NCI-H524 treated with DMSO at 0.1 percent for 48 hours (cell line): ENCODE results near the gene HDAC4.

Experiments used
- DNase-seq: peaks from one replicate; lab custom pipeline; 2025; lab: John Stamatoyannopoulos, UW

The HDAC4 gene

GRCh38 chr2:239064891-239065290, 335.9 kb downstream of the HDAC4 start:
- no peak for DNase-seq

- no peak for DNase-seq
These were observed 336.6 kb downstream of the HDAC4 start for GRCh38 chr2:239064253-239064652.

DNA sequence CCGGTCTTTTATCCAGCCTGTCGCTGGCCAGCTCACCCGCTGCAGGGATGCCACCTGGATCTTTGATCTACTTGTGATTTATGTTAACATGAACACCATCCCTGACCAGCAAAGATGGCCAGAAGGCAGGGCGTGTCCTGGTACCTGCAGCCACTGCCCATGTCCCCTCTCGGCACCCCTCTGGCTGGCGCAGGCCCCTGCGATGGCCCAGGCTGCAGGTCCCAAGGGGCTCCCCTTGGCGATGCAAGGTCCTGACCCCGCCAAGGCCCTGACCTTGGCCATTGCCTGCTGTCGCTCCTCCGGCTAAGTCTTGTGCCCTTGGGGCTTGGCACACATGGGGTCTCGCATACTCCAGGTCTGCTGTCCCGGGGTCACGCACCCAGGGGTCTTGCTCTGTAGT, 338.1 kb downstream of the HDAC4 start:
- no peak for DNase-seq

- no peak for DNase-seq
These were observed 338.8 kb downstream of the HDAC4 start for GRCh38 chr2:239061824-239062570.

DNA sequence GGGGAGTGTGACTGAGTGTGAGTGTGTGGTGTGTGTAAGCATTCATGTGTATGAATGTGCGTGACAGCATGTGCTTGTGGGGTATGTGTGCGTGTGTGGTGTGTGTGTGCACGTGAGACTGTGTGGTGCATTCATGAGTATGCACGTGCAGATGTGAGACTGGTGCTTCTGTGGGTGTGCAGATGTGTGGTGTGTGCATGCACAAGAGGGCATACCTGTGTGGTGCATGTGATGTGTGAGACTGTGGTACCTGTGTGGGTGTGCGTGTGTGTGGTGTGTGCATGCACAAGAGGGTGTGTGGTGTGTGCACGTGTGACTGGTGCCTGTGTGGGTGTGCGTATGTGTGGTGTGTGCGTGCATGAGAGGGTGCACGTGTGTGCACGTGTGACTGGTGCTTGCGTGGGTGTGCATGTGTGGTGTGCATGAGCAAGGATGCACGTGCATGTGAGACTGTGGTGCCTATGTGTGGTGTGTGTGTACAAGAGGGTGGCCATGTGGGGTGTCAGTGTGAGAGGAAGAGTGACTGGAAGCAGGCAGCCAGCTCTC, 339.6 kb downstream of the HDAC4 start:
- no peak for DNase-seq

DNA sequence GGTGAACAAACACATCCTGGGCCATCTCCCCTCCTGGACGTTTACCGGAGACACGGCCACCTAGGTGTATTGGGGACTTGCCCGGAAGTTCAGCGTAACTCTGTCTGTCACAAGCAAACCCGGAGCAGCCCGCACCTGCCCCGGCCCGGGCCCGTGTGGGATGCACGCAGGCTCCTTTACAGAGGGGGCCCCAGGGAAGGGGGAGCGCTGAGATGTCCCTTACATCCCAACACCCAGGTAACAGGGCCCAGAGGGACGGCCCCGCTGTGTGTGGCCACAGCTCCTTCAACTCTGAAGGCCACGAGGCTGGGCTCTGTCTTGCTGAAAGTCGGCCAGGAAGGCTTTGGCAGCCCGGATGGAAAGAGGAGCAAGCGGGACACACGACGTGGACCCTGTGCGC, 340.1 kb downstream of the HDAC4 start:
- DNase-seq, result no peak

GRCh38 chr2:239059854-239060253, 341.0 kb downstream of the HDAC4 start:
- no peak for DNase-seq

DNA sequence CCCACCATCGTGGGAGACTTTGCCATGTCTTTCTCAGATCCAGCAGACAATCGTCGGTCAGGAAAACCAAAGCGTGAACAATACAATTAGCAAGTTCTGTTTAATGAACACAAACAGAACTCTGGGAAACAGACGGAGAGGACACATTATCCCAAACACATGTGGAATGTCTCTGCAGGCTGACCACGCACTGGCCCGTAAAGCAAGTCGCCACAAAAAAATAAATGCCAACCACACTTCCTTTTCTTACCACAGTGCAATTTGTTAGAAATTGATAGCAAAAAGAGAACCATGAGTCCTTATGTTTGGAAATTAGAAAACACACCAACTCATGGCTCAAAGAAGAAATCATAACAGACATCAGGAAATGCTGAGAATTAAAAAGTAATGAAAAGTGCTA, 342.1 kb downstream of the HDAC4 start:
- no peak for DNase-seq

- no peak for DNase-seq
These were observed 343.3 kb downstream of the HDAC4 start for GRCh38 chr2:239057533-239057932.

GRCh38 chr2:239056611-239057010, 344.2 kb downstream of the HDAC4 start:
- DNase-seq, result no peak

GRCh38 chr2:239055756-239056493, 344.9 kb downstream of the HDAC4 start:
- no peak for DNase-seq

- DNase-seq, result no peak
These were observed 345.9 kb downstream of the HDAC4 start for GRCh38 chr2:239054921-239055320.

GRCh38 chr2:239053801-239054503, 346.9 kb downstream of the HDAC4 start:
- no peak for DNase-seq

DNA sequence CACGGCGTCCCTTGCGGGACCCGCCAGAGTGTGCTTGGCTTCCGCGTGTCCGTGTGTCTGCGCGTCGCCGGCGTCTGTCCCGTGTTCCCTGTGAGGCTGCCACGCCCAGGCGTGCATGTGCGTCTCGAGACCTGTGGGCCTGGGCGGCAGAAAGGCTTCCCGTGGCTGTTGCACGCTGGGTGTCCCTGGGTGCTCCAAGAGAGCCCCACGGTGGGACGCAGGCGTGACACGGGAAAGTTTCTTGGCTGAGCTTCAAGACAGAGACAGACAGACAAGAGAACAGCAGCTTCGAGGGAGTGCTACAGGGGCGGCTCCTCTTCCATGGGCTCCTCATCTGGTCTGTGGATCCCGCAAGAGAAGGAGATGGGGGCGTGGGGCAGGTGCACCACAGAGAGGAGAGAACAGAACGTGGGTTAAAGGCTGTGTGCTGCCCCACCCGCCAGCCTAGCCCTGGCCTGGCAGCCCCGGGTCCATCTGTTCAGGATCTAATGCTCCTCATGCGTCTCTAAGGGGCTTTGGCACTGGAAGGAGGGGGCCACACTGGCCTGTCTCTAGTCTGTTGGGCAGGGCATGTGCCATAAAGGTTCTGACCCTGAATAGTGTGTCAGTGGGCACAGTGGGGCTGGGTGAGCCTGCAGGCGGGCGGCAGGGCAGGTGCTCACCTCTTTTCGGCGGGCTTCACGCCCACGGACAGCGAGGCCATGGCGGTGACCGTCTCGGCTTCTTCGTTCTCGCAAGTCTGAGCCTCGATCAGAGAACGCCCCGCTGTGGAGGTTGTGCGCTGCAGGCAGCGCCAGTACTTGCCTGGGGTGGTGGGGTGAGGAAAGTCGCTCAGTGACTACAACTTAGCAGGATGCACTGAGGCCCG, 347.8 kb downstream of the HDAC4 start:
- DNase-seq, result no peak

DNA sequence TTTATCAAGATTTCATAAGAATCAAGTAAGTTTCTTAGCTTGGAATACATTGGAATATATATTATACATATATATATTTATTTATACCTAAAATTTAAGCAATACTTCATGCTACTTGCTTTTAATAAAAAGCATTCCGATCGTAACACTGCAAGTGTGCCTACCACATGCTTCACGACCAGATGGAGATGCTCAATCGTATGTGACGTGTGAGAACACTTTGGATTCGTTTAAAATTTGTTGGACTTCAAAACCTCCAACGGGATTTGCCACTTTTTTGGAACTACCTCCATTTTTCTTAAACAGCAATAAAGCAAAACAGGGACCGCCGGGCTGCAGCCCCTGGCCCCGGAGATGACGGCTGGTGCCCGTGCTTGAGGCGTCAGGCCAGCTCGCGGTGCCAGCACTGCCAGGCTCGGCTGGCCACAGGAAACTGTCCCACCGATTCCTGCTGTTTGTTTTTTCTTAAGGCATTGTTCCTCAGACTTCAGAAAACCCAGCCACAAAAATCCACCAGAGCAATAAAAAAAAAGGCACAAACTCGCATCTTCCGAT, 348.9 kb downstream of the HDAC4 start:
- no peak for DNase-seq

DNA sequence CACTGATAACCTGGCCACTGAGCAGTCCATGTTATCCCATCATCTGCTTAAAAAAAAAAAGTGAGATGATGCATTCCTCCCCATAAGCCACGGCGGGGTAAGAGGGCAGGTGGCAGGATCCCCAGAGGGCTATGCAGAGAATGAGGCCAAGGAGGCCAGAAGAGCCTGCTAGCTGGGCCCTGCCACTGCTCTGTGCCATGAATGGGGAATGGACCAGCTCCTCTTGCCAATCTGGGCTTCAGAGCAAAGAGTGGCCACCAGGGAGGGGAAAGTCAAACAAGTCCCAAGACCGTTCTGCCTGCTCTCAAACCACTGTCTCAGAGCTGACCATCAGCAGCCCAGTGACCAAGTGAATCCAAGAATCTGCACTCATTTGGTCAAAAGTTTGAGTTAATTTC, 350.6 kb downstream of the HDAC4 start:
- no peak for DNase-seq

DNA sequence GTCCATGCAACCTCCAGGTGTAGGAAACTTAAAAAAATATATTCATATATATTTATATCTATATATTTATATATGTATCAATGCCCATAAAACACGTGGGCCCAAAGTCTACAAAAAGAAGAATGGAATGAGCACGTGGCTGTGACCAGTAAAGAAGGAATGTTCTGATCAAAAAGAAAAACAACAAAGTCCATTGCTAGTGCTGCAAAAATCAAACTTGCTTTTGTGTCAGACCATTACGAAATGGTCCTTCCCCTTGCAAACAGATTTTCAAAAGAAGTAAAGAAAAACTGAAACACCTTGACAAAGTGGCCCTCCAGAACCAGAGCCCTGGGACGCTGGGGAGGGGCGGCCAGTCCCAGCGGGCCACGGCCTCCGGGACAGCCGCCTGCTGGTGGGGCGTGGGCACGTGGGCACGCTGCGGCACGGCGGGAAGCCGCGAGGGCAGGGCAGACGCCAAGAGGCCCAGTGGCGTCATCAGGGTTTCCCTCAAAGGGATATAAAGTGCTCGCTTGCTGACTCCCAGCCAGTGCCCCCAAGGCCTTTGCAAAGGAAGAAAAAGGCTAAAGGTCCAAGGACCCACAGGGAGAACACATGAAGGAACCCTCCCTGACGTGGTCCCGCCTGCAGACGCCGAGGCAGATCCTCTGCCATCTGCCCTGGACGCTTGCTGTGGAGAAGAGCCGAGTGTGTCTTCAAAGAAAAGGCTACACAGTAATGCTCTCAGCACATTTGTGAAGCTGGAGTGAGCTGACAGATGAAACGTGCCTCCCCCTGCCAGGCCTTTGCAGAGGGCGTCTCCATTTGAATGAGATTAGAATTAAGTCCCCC, 351.2 kb downstream of the HDAC4 start:
- no peak for DNase-seq

GRCh38 chr2:239048736-239049135, 352.1 kb downstream of the HDAC4 start:
- DNase-seq, result no peak

GRCh38 chr2:239047861-239048260, 353.0 kb downstream of the HDAC4 start:
- DNase-seq, result no peak

GRCh38 chr2:239047420-239047819, 353.4 kb downstream of the HDAC4 start:
- no peak for DNase-seq

GRCh38 chr2:239046822-239047221, 354.0 kb downstream of the HDAC4 start:
- no peak for DNase-seq
